Hippocampal formation (tissue), 2 donors: ENCODE data around the gene UBE2A.

ENCODE experiments used
- DNase-seq, 2 donors: peaks; one replicate each; lab custom pipeline; 2025; lab: John Stamatoyannopoulos, UW

Gene UBE2A

GRCh38 chrX:119574394-119575266 lies at the start of gene UBE2A:
Gene UBE2A (plus strand): TSS chrX:119574563. CDS start chrX:119574712, 149 bp downstream.
- peak; percentile 54 to 76 for DNase-seq

- peak in 1 of 2 donors; percentile 3 for DNase-seq
Observed at GRCh38 chrX:119529345-119530276, 44.8 kb upstream of the UBE2A start.

- DNase-seq = no peak
Observed at GRCh38 chrX:119537487-119537886, 36.9 kb upstream of the UBE2A start.

GRCh38 chrX:119539872-119540271 lies 34.5 kb upstream of the UBE2A start:
- no peak for DNase-seq

GRCh38 chrX:119541188-119541587 lies 33.2 kb upstream of the UBE2A start:
- DNase-seq = no peak

- no peak for DNase-seq
Observed at GRCh38 chrX:119549327-119550016, 24.9 kb upstream of the UBE2A start.

GRCh38 chrX:119552508-119552907 lies 21.9 kb upstream of the UBE2A start:
- no peak for DNase-seq

- DNase-seq = peak; percentile 68 to 71
Observed at GRCh38 chrX:119565107-119565663, 9.2 kb upstream of the UBE2A start, which contains the start of gene STEEP1. Gene STEEP1 (minus strand): TSS chrX:119565409. CDS start chrX:119565355, 54 bp downstream.

GRCh38 chrX:119570351-119570835 lies 4.0 kb upstream of the UBE2A start:
- DNase-seq = no peak

- DNase-seq = no peak
Observed at GRCh38 chrX:119573222-119573621, 1.1 kb upstream of the UBE2A start.

GRCh38 chrX:119573840-119574393 lies 446 bp upstream of the UBE2A start:
- DNase-seq = peak in 1 of 2 donors; percentile 32

GRCh38 chrX:119579414-119579813 lies 5.1 kb downstream of the UBE2A start:
- no peak for DNase-seq

GRCh38 chrX:119583431-119584059 lies 9.2 kb downstream of the UBE2A start:
- DNase-seq = no peak

- no peak for DNase-seq
Observed at GRCh38 chrX:119589810-119590209, 15.4 kb downstream of the UBE2A start.

GRCh38 chrX:119602701-119603255 lies 28.4 kb downstream of the UBE2A start:
- DNase-seq = no peak

- no peak for DNase-seq
Observed at GRCh38 chrX:119604766-119605463, 30.6 kb downstream of the UBE2A start.

- peak in 1 of 2 donors; percentile 12 for DNase-seq
Observed at GRCh38 chrX:119605464-119606279, 31.3 kb downstream of the UBE2A start.

- DNase-seq = peak; percentile 76 to 78
Observed at GRCh38 chrX:119606280-119607017, 32.1 kb downstream of the UBE2A start, which contains the start of gene NKRF. Gene NKRF (minus strand): TSS chrX:119606424.
